Measurements from ENCODE around the gene SIK3. TPM values are rescaled to one million over a fixed set of nuclear protein-coding genes. Genes with fewer than 3 reads are reported as not detected.

The SIK3 gene
- total RNA-seq, 2 experiments from 2014 or later: 81.4 to 86.1 TPM

GRCh38 chr11:116859175-116859574 lies 239.1 kb downstream of the SIK3 start:
- Histone ChIP-seq H3K36me3 (ENCODE audit: insufficient read depth, low read length) (peaks cover 67% of the 10 kb centered on the region), H3K27me3 (ENCODE audit: control insufficient read depth in 1 of 2, insufficient read depth in 2 of 2, low read length in 2 of 2) (no peaks in the 10 kb centered on the region), H3K4me1 (ENCODE audit: insufficient read depth, low read length) (peaks cover 26% of the 10 kb centered on the region), H3K27ac (ENCODE audit: low read depth in 1 of 2, low read length in 2 of 2) (no peak overlapping the region), H3K9me3 (ENCODE audit: control insufficient read depth in 1 of 2, insufficient read depth in 1 of 2, low read length in 2 of 2) (no peaks in the 10 kb centered on the region), H3K4me3 (ENCODE audit: low read length) (no peak overlapping the region)
- ChIA-PET POLR2A (interaction anchor here (1.6 kb wide), 1 partner anchor 23 kb away, joined by 7 read pairs; no protein-coding TSS in a partner anchor), CTCF (no interaction called here)
- DNase-seq (no peak), ATAC-seq (ENCODE audit: poor library complexity) (no peak)
- intact Hi-C loops (cut with DNase I, micrococcal nuclease): loop anchor here in 1 of 2 experiments (10.0 kb wide), 1 partner anchor 66 kb away; no protein-coding TSS in a partner anchor
- TF ChIP-seq, protein P1, sequence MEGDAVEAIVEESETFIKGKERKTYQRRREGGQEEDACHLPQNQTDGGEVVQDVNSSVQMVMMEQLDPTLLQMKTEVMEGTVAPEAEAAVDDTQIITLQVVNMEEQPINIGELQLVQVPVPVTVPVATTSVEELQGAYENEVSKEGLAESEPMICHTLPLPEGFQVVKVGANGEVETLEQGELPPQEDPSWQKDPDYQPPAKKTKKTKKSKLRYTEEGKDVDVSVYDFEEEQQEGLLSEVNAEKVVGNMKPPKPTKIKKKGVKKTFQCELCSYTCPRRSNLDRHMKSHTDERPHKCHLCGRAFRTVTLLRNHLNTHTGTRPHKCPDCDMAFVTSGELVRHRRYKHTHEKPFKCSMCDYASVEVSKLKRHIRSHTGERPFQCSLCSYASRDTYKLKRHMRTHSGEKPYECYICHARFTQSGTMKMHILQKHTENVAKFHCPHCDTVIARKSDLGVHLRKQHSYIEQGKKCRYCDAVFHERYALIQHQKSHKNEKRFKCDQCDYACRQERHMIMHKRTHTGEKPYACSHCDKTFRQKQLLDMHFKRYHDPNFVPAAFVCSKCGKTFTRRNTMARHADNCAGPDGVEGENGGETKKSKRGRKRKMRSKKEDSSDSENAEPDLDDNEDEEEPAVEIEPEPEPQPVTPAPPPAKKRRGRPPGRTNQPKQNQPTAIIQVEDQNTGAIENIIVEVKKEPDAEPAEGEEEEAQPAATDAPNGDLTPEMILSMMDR (IDR thresholded peaks at IDR 0.05): no peak
- peaks cover 29% of the 10 kb centered on the region for H3K4me1 Mint-ChIP-seq (ENCODE audit: low read depth)
- H3K27ac Mint-ChIP-seq: peak overlapping the region; percentile 30
- H3K36me3 Mint-ChIP-seq (ENCODE audit: low read depth): peaks cover 66% of the 10 kb centered on the region
- no peaks in the 10 kb centered on the region for H3K27me3 Mint-ChIP-seq
- H3K9me3 Mint-ChIP-seq: no peaks in the 10 kb centered on the region
- H3K4me3 Mint-ChIP-seq: no peak overlapping the region

GRCh38 chr11:116857936-116858335 lies 240.3 kb downstream of the SIK3 start:
- Histone ChIP-seq H3K27ac (ENCODE audit: low read depth in 1 of 2, low read length in 2 of 2) (no peak overlapping the region), H3K4me3 (ENCODE audit: low read length) (no peak overlapping the region), H3K36me3 (ENCODE audit: insufficient read depth, low read length) (peaks cover 55% of the 10 kb centered on the region), H3K9me3 (ENCODE audit: control insufficient read depth in 1 of 2, insufficient read depth in 1 of 2, low read length in 2 of 2) (no peaks in the 10 kb centered on the region), H3K27me3 (ENCODE audit: control insufficient read depth in 1 of 2, insufficient read depth in 2 of 2, low read length in 2 of 2) (no peaks in the 10 kb centered on the region), H3K4me1 (ENCODE audit: insufficient read depth, low read length) (peaks cover 38% of the 10 kb centered on the region)
- ATAC-seq (ENCODE audit: poor library complexity) (no peak), DNase-seq (no peak)
- no peak overlapping the region for H3K27ac Mint-ChIP-seq
- TF ChIP-seq, protein P1 (IDR thresholded peaks at IDR 0.05): no peak
- peaks cover 59% of the 10 kb centered on the region for H3K36me3 Mint-ChIP-seq (ENCODE audit: low read depth)
- CTCF ChIA-PET: interaction anchor here (1.0 kb wide), 1 partner anchor 248 kb away, joined by 3 read pairs; no protein-coding TSS in a partner anchor
- POLR2A ChIA-PET: interaction anchor here (1.6 kb wide), 1 partner anchor 22 kb away, joined by 7 read pairs; no protein-coding TSS in a partner anchor
- H3K4me3 Mint-ChIP-seq: no peak overlapping the region
- H3K4me1 Mint-ChIP-seq (ENCODE audit: low read depth): peaks cover 40% of the 10 kb centered on the region
- no peaks in the 10 kb centered on the region for H3K27me3 Mint-ChIP-seq
- intact Hi-C loops (cut with DNase I, micrococcal nuclease): loop anchor here in 1 of 2 experiments (10.0 kb wide), 1 partner anchor 67 kb away; no protein-coding TSS in a partner anchor
- H3K9me3 Mint-ChIP-seq: no peaks in the 10 kb centered on the region

DNA sequence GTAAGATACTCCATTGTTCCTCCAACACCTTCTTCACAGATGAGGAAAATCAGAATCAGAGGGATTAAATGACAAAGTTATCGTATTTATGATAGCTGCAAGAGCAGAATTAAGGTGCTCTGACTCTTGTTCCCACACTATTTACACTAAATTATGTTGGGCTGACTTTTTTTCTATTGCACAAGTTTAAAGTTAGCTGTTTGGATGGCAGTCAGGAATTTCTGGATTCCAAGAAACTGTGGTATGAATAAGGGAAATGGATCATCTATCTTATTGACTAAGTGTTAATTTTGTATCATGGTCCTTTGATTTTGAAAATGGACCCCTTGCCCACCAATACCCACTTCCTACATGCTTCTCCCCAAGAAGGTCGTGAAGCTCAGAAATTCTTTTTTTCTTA lies 240.9 kb downstream of the SIK3 start:
- Mint-ChIP-seq H3K27me3 (no peaks in the 10 kb centered on the region), H3K27ac (peak overlapping the region; percentile 5), H3K4me3 (no peak overlapping the region), H3K4me1 (ENCODE audit: low read depth) (peaks cover 46% of the 10 kb centered on the region), H3K9me3 (no peaks in the 10 kb centered on the region), H3K36me3 (ENCODE audit: low read depth) (peaks cover 55% of the 10 kb centered on the region)
- ChIA-PET POLR2A (no interaction called here), CTCF (interaction anchor here (1.0 kb wide), 1 partner anchor 249 kb away, joined by 3 read pairs; no protein-coding TSS in a partner anchor)
- no peak overlapping the region for H3K27ac ChIP-seq (ENCODE audit: low read depth in 1 of 2, low read length in 2 of 2)
- intact Hi-C loops (cut with DNase I, micrococcal nuclease): loop anchor here in 1 of 2 experiments (10.0 kb wide), 1 partner anchor 67 kb away; no protein-coding TSS in a partner anchor
- peaks cover 52% of the 10 kb centered on the region for H3K36me3 ChIP-seq (ENCODE audit: insufficient read depth, low read length)
- H3K4me1 ChIP-seq (ENCODE audit: insufficient read depth, low read length): peaks cover 45% of the 10 kb centered on the region
- DNase-seq (no peak), ATAC-seq (ENCODE audit: poor library complexity) (no peak)
- TF ChIP-seq, protein P1 (IDR thresholded peaks at IDR 0.05): no peak
- H3K27me3 ChIP-seq (ENCODE audit: control insufficient read depth in 1 of 2, insufficient read depth in 2 of 2, low read length in 2 of 2): no peaks in the 10 kb centered on the region
- H3K4me3 ChIP-seq (ENCODE audit: low read length): no peak overlapping the region
- H3K9me3 ChIP-seq (ENCODE audit: control insufficient read depth in 1 of 2, insufficient read depth in 1 of 2, low read length in 2 of 2): no peaks in the 10 kb centered on the region

Data from CD4-positive, alpha-beta T cell (primary cell).